HL-60 (cell line): Measurements from ENCODE around the gene PRKACG.

Experiments used
- CTCF ChIP-seq: IDR thresholded peaks from one replicate; pipeline ENCODE4 v1.5.1; 2011; ENCODE audit warnings: low read length, control low read depth, inconsistent platforms; ENCODE audit not compliant: insufficient read depth
- REST ChIP-seq: IDR thresholded peaks from 2 replicates; pipeline ENCODE4 v1.6.1; 2012; ENCODE audit warnings: low read depth; ENCODE audit not compliant: insufficient replicate concordance

- TF ChIP-seq CTCF (no peak), REST (no peak)
Measured at GRCh38 chr9:69040646-69041045, 26.7 kb upstream of the PRKACG start.
